Activated B cell treated with CpG ODN at 0.5 μM for 24 hours (primary cell): ENCODE measurements around the gene ROGDI. TPM values are rescaled to one million over a fixed set of nuclear protein-coding genes. Genes with fewer than 3 reads are reported as not detected.

Experiments used
- ATAC-seq: fragments of 200-7000 bp; cut with Tn5 transposase; one replicate; pipeline ENCODE4 v1.10.0; 2021; ENCODE audit warnings: low read depth, mild to moderate bottlenecking, moderate library complexity
- CTCF ChIA-PET: fragments of 350-600 bp; sonication (Branson Sonifier 250); formaldehyde crosslinking; loops from one replicate; lab custom pipeline; 2021; ENCODE audit warnings: antibody characterized with exemption; lab: Charles Lee
- POLR2A ChIA-PET: fragments of 350-600 bp; sonication (Branson Sonifier 250); formaldehyde crosslinking; loops from one replicate; lab custom pipeline; 2021; ENCODE audit warnings: antibody characterized with exemption; lab: Charles Lee
- DNase-seq: peaks from one replicate; pipeline ENCODE4 v3.0.0; 2022
- H3K27ac Mint-ChIP-seq: one replicate; pipeline ENCODE4 v1.8.0; 2020; ENCODE audit warnings: mixed read lengths
- H3K27me3 Mint-ChIP-seq: one replicate; pipeline ENCODE4 v1.8.0; 2021; ENCODE audit warnings: mixed read lengths
- H3K36me3 Mint-ChIP-seq: one replicate; pipeline ENCODE4 v1.8.0; 2021; ENCODE audit warnings: low read depth, mixed read lengths
- H3K4me1 Mint-ChIP-seq: one replicate; pipeline ENCODE4 v1.8.0; 2021; ENCODE audit warnings: mixed read lengths
- H3K4me3 Mint-ChIP-seq: one replicate; pipeline ENCODE4 v1.8.0; 2020; ENCODE audit warnings: mild to moderate bottlenecking, mixed read lengths
- H3K9me3 Mint-ChIP-seq: one replicate; pipeline ENCODE4 v1.8.0; 2020; ENCODE audit warnings: mixed read lengths
- intact Hi-C: fragments of 100-400 bp; cut with micrococcal nuclease; formaldehyde crosslinking; loops from one replicate; pipeline ENCODE4 v1.15.1; 2024
- total RNA-seq: library from RNA; stranded (reverse); gene quantifications from 2 replicates; pipeline ENCODE4 v1.2.3, GENCODE V29; 2022
- TF ChIP-seq, protein P1 (sequence below): fragments of 200-600 bp; IDR thresholded peaks from one replicate; pipeline ENCODE4 v1.8.0; 2022; ENCODE audit warnings: antibody characterized with exemption, mild to moderate bottlenecking

Gene ROGDI
- total RNA-seq, 1 donor from 2014 or later = 6.8 TPM

DNA sequence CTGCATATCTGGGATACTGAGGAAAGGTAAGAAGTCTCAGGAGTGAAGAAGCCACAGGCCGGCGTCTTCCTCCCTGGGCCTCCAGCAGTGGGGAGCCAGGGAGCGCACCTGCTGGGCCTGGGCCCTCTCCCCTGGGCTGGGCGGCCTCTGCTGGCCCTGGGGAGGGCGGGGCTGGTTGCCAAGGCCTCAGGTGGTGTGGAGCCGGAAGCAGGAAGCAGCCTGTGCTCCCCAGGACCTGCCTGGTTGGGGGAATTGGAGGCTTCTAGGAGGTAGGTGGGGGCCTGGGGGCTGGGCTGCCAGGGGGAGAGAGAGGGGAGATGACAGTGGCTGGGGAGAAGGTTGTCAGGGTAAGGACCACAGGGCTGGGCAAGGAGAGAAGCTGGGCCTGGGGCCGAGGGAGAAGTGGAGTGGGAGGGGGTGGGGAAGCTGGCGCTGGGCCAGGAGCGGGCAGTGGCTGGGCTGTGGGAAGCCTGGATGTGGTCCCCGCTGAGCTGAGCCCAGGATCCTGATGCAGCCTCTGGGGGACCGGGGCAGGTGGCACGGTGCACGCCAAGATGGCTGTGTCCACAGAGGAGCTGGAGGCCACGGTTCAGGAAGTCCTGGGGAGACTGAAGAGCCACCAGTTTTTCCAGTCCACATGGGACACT, 7.1 kb downstream of the ROGDI start, which contains the start of gene SMIM22:
TSS of gene SMIM22 (plus strand) at position 189 of the 647 bp plus-strand sequence. CDS start at position 555, 366 bp downstream.
- peaks cover 3% of the 10 kb centered on the region for H3K4me1 Mint-ChIP-seq
- ChIA-PET CTCF (no interaction called here), POLR2A (interaction anchor here (0.6 kb wide), 1 partner anchor 12 kb away, joined by 12 read pairs; no protein-coding TSS in a partner anchor)
- no peaks in the 10 kb centered on the region for H3K27me3 Mint-ChIP-seq
- H3K36me3 Mint-ChIP-seq = no peaks in the 10 kb centered on the region
- no peak for ATAC-seq
- no peak for DNase-seq
- no peak within 1 kb of the TSS for H3K27ac Mint-ChIP-seq
- H3K9me3 Mint-ChIP-seq = no peaks in the 10 kb centered on the region
- TF ChIP-seq, protein P1, sequence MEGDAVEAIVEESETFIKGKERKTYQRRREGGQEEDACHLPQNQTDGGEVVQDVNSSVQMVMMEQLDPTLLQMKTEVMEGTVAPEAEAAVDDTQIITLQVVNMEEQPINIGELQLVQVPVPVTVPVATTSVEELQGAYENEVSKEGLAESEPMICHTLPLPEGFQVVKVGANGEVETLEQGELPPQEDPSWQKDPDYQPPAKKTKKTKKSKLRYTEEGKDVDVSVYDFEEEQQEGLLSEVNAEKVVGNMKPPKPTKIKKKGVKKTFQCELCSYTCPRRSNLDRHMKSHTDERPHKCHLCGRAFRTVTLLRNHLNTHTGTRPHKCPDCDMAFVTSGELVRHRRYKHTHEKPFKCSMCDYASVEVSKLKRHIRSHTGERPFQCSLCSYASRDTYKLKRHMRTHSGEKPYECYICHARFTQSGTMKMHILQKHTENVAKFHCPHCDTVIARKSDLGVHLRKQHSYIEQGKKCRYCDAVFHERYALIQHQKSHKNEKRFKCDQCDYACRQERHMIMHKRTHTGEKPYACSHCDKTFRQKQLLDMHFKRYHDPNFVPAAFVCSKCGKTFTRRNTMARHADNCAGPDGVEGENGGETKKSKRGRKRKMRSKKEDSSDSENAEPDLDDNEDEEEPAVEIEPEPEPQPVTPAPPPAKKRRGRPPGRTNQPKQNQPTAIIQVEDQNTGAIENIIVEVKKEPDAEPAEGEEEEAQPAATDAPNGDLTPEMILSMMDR = no peak
- no peak within 1 kb of the TSS for H3K4me3 Mint-ChIP-seq
- intact Hi-C loops = no loop called here

DNA sequence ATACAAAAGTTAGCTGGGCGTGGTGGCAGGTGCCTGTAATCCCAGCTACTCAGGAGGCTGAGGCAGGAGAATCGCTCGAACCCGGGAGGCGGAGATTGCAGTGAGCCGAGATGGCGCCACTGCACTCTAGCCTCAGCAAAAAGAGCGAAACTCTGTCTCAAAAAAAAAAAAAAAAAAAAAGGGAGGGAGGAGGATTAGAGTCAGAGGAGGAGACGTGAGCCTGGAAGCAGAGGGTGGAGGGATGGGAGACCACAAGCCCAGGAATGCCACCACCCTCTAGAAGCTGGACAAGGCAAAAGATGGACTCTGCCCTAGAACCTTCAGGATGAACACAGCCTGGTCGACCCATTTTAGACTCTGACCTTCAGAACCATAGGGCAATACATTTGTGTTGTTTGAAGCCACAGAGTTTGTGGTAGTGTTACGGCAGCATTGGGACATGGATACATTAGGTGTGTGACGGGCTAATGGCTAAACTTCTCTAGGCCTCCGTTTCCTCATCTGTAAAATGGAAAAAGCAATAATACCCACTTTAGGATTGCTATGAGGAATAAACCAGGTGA, 9.4 kb downstream of the ROGDI start:
- ATAC-seq = no peak
- intact Hi-C loops = no loop called here
- CTCF ChIA-PET = no interaction called here
- H3K27me3 Mint-ChIP-seq = no peaks in the 10 kb centered on the region
- POLR2A ChIA-PET = no interaction called here
- H3K4me1 Mint-ChIP-seq = no peaks in the 10 kb centered on the region
- H3K27ac Mint-ChIP-seq = no peak overlapping the region
- TF ChIP-seq, protein P1 = no peak
- H3K9me3 Mint-ChIP-seq = no peaks in the 10 kb centered on the region
- H3K36me3 Mint-ChIP-seq = no peaks in the 10 kb centered on the region
- no peak overlapping the region for H3K4me3 Mint-ChIP-seq
- no peak for DNase-seq

DNA sequence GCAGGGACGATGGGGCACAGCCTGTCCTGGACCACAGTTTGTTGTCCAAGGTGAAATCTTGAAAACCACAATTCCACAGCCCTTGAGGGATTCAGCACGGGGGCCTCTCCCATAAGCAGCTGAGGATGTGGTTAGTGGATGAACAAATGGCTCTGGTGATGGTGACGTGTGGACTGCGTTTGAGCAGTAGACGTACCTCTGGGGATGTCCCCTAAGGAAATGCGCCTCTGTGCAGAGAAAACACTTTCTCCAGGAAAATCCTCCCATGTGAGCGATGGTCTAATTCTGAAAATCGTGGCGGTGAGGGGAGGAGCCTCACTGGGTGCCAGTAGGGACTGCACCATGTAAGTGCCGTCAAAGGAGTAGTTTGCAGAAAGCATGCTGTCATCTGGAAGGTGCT, 11.6 kb downstream of the ROGDI start:
- H3K36me3 Mint-ChIP-seq = no peaks in the 10 kb centered on the region
- no peak overlapping the region for H3K4me3 Mint-ChIP-seq
- TF ChIP-seq, protein P1 = no peak
- intact Hi-C loops = no loop called here
- no peak overlapping the region for H3K27ac Mint-ChIP-seq
- H3K4me1 Mint-ChIP-seq = no peaks in the 10 kb centered on the region
- no peak for DNase-seq
- no peaks in the 10 kb centered on the region for H3K27me3 Mint-ChIP-seq
- ChIA-PET CTCF (no interaction called here), POLR2A (no interaction called here)
- ATAC-seq = no peak
- H3K9me3 Mint-ChIP-seq = no peaks in the 10 kb centered on the region

DNA sequence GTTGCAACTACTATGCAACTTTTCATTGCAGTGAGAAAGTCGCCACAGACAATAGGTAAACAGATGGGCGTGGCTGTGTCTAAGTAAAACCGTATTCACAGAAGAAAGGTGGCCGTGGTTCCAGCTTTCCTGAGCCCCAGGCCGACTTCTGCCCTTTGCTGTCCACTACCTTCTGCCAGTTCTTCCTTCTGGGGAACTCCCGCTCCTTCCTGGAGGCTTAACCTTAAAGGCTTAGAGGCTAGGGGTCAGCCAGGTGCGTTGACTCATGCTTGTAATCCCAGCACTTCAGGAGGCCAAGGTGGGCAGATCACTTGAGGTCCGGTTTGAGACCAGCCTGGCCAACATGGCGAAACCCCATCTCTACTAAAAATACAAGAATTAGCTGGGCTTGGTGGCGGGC, 12.2 kb downstream of the ROGDI start:
- Mint-ChIP-seq H3K27me3 (no peaks in the 10 kb centered on the region), H3K9me3 (no peaks in the 10 kb centered on the region), H3K27ac (no peak overlapping the region), H3K4me3 (no peak overlapping the region), H3K36me3 (no peaks in the 10 kb centered on the region), H3K4me1 (no peaks in the 10 kb centered on the region)
- POLR2A ChIA-PET = interaction anchor here (0.7 kb wide), 1 partner anchor 15 kb away, joined by 4 read pairs; no protein-coding TSS in a partner anchor
- CTCF ChIA-PET = no interaction called here
- intact Hi-C loops = no loop called here
- no peak for DNase-seq
- TF ChIP-seq, protein P1 = no peak
- no peak for ATAC-seq

DNA sequence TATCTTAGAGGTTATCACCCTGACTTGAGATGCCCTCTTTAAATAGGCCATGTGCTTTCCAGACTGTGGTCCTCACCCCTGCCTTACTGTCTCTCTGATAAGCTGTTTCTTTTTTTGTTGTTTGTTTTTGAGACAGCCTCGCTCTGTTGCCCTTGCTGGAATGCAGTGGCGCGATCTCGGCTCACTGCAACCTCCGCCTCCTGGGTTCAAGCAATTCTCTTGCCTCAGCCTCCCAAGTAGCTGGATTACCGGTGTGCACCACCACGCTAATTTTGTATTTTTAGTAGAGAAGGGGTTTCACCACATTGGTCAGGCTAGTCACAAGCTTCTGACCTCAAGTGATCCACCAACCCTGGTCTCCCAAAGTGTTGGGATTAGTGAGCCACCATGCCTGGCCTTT, 13.5 kb downstream of the ROGDI start:
- DNase-seq = no peak
- intact Hi-C loops = no loop called here
- Mint-ChIP-seq H3K9me3 (no peaks in the 10 kb centered on the region), H3K36me3 (no peaks in the 10 kb centered on the region), H3K27me3 (peaks cover 3% of the 10 kb centered on the region), H3K4me3 (no peak overlapping the region), H3K27ac (no peak overlapping the region), H3K4me1 (no peaks in the 10 kb centered on the region)
- ATAC-seq = no peak
- ChIA-PET CTCF (no interaction called here), POLR2A (no interaction called here)
- TF ChIP-seq, protein P1 = no peak
